K562 (cell line): ENCODE data around the gene AP3M1. TPM values are rescaled to one million over a fixed set of nuclear protein-coding genes. Genes with fewer than 3 reads are reported as not detected.
A peak's percentile ranks its signal among the peaks of the same experiment; 100 is the strongest.

Source experiments
- BCLAF1 ChIP-seq, 2 experiments: fragments of 450-650 bp in 1 of 2; IDR thresholded peaks; 2 replicates each; pipeline ENCODE4 v1.6.1; 2011 to 2017; ENCODE audit warnings: low read depth in 2 of 2, antibody characterized with exemption in 1 of 2, borderline replicate concordance in 1 of 2, low read length in 1 of 2, mild to moderate bottlenecking in 1 of 2, mixed read lengths in 1 of 2; ENCODE audit not compliant: control insufficient read depth in 1 of 2
- CBX8 ChIP-seq: fragments of 200-600 bp; sonication (generic); IDR thresholded peaks from 2 replicates; pipeline ENCODE4 v1.6.1; 2012; ENCODE audit warnings: borderline replicate concordance, mixed run types, low read depth, mild to moderate bottlenecking, moderate library complexity, mixed read lengths, low read length, control low read depth, inconsistent platforms; ENCODE audit not compliant: poor library complexity, severe bottlenecking; ENCODE audit errors: extremely low read depth
- JUNB ChIP-seq: fragments of 450-650 bp; formaldehyde crosslinking; conservative IDR thresholded peaks from 2 replicates; pipeline ENCODE4 v1.4.0; 2020; ENCODE audit warnings: mild to moderate bottlenecking
- MCM5 ChIP-seq: fragments of 450-650 bp; IDR thresholded peaks from 2 replicates; pipeline ENCODE4 v1.6.1; 2016; ENCODE audit warnings: low read depth
- MEIS2 ChIP-seq: fragments of 450-650 bp; IDR thresholded peaks from 2 replicates; pipeline ENCODE4 v1.6.1; 2014; ENCODE audit warnings: mild to moderate bottlenecking; ENCODE audit not compliant: partially characterized antibody
- SRSF1 ChIP-seq: fragments of 200-400 bp; formaldehyde crosslinking; IDR thresholded peaks from 2 replicates; pipeline ENCODE4 v1.6.1; 2017; ENCODE audit warnings: mild to moderate bottlenecking, low read depth, low read length, moderate library complexity
- TGIF2 ChIP-seq: sonication (generic); formaldehyde crosslinking; IDR thresholded peaks from 2 replicates; pipeline ENCODE4 v1.8.1; 2022; ENCODE audit warnings: mild to moderate bottlenecking, missing genetic modification reagents, moderate library complexity
- ZBTB34 ChIP-seq: fragments of 250-450 bp; sonication (Bioruptor Pico); IDR thresholded peaks from 2 replicates; pipeline ENCODE4 v1.8.0; 2021; ENCODE audit warnings: mild to moderate bottlenecking, moderate library complexity
- ZNF134 ChIP-seq: fragments of 250-450 bp; sonication (Bioruptor Pico); conservative IDR thresholded peaks from 2 replicates; pipeline ENCODE4 v1.4.0; 2020
- ZNF699 ChIP-seq: fragments of 250-450 bp; sonication (Bioruptor Pico); IDR thresholded peaks from 2 replicates; pipeline ENCODE4 v1.8.0; 2021; ENCODE audit warnings: mild to moderate bottlenecking, moderate library complexity; ENCODE audit not compliant: insufficient replicate concordance
- ZNF766 ChIP-seq: fragments of 200-800 bp; sonication (Bioruptor generic); conservative IDR thresholded peaks from 2 replicates; pipeline ENCODE4 v1.6.1; 2016; ENCODE audit warnings: missing genetic modification characterization, missing compliant biosample characterization
- polyA plus RNA-seq, 8 experiments: library from polyadenylated mRNA; depleted of rRNA in 4 of 8; stranded (reverse) in 5 of 8; unstranded in 3 of 8; fragments of >200 nt; fragmentation: Nextera tagmentation in 2 of 8; fragmentation: Illumina TruSeq in 1 of 8; extraction: Ambion mirVana in 2 of 8; extraction: Trizol in 1 of 8; gene quantifications; 2 replicates each; pipeline versions ENCODE4 v1.2.1 to v1.2.3, GENCODE V29; 2011 to 2014; ENCODE audit warnings: inconsistent platforms in 1 of 8, missing spikeins in 1 of 8
- total RNA-seq, 7 experiments: library from RNA; depleted of rRNA in 6 of 7; stranded (reverse); fragments of >200 nt in 6 of 7; fragmentation: Illumina TruSeq in 2 of 7; extraction: Trizol in 2 of 7; gene quantifications; 2 replicates each; pipeline versions ENCODE4 v1.2.1 to v1.2.3, GENCODE V29; 2011 to 2021; ENCODE audit warnings: low replicate concordance in 1 of 7
- TF ChIP-seq, protein P1 (sequence below): sonication (generic); formaldehyde crosslinking; IDR thresholded peaks from 2 replicates; pipeline ENCODE4 v1.8.0; 2023; ENCODE audit warnings: missing genetic modification reagents, mild to moderate bottlenecking, borderline replicate concordance
- TF ChIP-seq, protein P2 (sequence below): sonication (generic); formaldehyde crosslinking; IDR thresholded peaks from 2 replicates; pipeline ENCODE4 v1.8.0; 2022; ENCODE audit warnings: mild to moderate bottlenecking, missing genetic modification reagents

The AP3M1 gene
- total and polyA plus RNA-seq, 9 of the 15 experiments (the other 6 are each of a cell fraction or from before 2014, with no cell fraction given) = 44.3 to 135 (median 67.6) TPM

GRCh38 chr10:74150990-74151878 lies 606 bp upstream of the AP3M1 start, which contains the start of gene ADK (continued):
- TF ChIP-seq CBX8 (no peak), ZNF766 (no peak), BCLAF1 (IDR thresholded peaks at IDR 0.05; ENCODE audit: borderline replicate concordance in 1 of 2, control insufficient read depth in 1 of 2, low read depth in 2 of 2, low read length in 1 of 2) (no peak), JUNB (CRISPR knock-in tag) (no peak), TGIF2 (peak; percentile 66; the same call in 1 of the 2 replicates), ZBTB34 (CRISPR knock-in tag) (no peak), MCM5 (no peak), MEIS2 (peak; percentile 59), SRSF1 (no peak), ZNF134 (no peak), ZNF699 (CRISPR knock-in tag) (no peak)
- TF ChIP-seq, protein P1, sequence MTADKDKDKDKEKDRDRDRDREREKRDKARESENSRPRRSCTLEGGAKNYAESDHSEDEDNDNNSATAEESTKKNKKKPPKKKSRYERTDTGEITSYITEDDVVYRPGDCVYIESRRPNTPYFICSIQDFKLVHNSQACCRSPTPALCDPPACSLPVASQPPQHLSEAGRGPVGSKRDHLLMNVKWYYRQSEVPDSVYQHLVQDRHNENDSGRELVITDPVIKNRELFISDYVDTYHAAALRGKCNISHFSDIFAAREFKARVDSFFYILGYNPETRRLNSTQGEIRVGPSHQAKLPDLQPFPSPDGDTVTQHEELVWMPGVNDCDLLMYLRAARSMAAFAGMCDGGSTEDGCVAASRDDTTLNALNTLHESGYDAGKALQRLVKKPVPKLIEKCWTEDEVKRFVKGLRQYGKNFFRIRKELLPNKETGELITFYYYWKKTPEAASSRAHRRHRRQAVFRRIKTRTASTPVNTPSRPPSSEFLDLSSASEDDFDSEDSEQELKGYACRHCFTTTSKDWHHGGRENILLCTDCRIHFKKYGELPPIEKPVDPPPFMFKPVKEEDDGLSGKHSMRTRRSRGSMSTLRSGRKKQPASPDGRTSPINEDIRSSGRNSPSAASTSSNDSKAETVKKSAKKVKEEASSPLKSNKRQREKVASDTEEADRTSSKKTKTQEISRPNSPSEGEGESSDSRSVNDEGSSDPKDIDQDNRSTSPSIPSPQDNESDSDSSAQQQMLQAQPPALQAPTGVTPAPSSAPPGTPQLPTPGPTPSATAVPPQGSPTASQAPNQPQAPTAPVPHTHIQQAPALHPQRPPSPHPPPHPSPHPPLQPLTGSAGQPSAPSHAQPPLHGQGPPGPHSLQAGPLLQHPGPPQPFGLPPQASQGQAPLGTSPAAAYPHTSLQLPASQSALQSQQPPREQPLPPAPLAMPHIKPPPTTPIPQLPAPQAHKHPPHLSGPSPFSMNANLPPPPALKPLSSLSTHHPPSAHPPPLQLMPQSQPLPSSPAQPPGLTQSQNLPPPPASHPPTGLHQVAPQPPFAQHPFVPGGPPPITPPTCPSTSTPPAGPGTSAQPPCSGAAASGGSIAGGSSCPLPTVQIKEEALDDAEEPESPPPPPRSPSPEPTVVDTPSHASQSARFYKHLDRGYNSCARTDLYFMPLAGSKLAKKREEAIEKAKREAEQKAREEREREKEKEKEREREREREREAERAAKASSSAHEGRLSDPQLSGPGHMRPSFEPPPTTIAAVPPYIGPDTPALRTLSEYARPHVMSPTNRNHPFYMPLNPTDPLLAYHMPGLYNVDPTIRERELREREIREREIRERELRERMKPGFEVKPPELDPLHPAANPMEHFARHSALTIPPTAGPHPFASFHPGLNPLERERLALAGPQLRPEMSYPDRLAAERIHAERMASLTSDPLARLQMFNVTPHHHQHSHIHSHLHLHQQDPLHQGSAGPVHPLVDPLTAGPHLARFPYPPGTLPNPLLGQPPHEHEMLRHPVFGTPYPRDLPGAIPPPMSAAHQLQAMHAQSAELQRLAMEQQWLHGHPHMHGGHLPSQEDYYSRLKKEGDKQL (CRISPR knock-in tag) = no peak
- TF ChIP-seq, protein P2, sequence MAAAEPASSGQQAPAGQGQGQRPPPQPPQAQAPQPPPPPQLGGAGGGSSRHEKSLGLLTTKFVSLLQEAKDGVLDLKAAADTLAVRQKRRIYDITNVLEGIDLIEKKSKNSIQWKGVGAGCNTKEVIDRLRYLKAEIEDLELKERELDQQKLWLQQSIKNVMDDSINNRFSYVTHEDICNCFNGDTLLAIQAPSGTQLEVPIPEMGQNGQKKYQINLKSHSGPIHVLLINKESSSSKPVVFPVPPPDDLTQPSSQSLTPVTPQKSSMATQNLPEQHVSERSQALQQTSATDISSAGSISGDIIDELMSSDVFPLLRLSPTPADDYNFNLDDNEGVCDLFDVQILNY (CRISPR knock-in tag) = peak; percentile 34; the same call in 1 of the 2 replicates
